Measurements from ENCODE around the gene TMEM121B.

DNA sequence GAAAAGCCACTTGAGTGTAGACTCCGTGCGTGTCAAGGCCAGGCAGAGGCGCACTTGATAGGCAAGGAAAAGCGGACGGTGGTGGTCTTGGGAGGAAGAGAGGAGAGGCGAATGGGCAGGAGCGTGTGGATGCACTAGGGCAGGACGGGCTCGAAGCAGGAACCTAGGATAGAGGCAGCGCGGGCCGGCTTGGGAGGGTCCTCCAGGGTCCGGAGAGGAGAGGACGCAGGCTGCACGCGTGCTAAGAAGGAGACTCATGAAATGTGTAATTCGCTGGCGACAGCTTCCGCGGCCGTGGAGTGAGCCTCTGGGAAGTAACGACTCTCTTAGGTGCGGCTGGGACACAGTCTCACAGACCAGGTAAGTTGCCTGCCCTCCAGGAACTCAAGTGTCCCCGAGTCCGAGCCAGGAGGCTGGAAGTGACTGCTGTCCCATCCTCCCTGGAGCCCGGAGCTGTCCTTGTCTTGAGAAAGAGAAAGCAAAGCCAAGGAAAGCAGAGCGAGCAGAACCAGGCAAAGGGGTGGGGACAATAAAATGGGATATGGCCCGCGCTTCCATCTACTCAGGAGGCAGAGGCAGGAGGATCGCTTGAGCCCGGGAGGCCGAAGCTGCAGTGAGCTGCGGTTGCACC is 37.2 kb downstream of the TMEM121B start:
- TF ChIP-seq JUND (IDR thresholded peaks at IDR 0.05) (no peak), ZBTB33 (IDR thresholded peaks at IDR 0.05; ENCODE audit: borderline replicate concordance, low read depth) (no peak), USF1 (IDR thresholded peaks at IDR 0.05; ENCODE audit: borderline replicate concordance, low read depth) (no peak), POLR2AphosphoS5 (IDR thresholded peaks at IDR 0.05; ENCODE audit: low read depth, low read length) (no peak), EP300 (IDR thresholded peaks at IDR 0.05; ENCODE audit: borderline replicate concordance in 1 of 2, low read depth in 1 of 2, low read length in 1 of 2) (no peak), RCOR1 (IDR thresholded peaks at IDR 0.05; ENCODE audit: low read length) (no peak), TCF12 (IDR thresholded peaks at IDR 0.05) (no peak), RAD21 (IDR thresholded peaks at IDR 0.05; ENCODE audit: low read length) (no peak)
- TF ChIP-seq, protein P1, sequence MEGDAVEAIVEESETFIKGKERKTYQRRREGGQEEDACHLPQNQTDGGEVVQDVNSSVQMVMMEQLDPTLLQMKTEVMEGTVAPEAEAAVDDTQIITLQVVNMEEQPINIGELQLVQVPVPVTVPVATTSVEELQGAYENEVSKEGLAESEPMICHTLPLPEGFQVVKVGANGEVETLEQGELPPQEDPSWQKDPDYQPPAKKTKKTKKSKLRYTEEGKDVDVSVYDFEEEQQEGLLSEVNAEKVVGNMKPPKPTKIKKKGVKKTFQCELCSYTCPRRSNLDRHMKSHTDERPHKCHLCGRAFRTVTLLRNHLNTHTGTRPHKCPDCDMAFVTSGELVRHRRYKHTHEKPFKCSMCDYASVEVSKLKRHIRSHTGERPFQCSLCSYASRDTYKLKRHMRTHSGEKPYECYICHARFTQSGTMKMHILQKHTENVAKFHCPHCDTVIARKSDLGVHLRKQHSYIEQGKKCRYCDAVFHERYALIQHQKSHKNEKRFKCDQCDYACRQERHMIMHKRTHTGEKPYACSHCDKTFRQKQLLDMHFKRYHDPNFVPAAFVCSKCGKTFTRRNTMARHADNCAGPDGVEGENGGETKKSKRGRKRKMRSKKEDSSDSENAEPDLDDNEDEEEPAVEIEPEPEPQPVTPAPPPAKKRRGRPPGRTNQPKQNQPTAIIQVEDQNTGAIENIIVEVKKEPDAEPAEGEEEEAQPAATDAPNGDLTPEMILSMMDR (IDR thresholded peaks at IDR 0.05): no peak
